ENCODE results near the gene BCL11A.

Gene BCL11A

GRCh38 chr2:60500861-60501260 lies 52.6 kb downstream of the BCL11A start:
- no peak for DNase-seq

GRCh38 chr2:60499651-60500265 lies 53.7 kb downstream of the BCL11A start:
- no peak for DNase-seq

GRCh38 chr2:60498816-60499429 lies 54.5 kb downstream of the BCL11A start:
- DNase-seq: no peak

- no peak for DNase-seq
Measured at GRCh38 chr2:60498127-60498815, 55.2 kb downstream of the BCL11A start.

- DNase-seq: no peak
Measured at GRCh38 chr2:60497500-60497899, 56.0 kb downstream of the BCL11A start.

- DNase-seq: no peak
Measured at GRCh38 chr2:60496956-60497355, 56.5 kb downstream of the BCL11A start.

- no peak for DNase-seq
Measured at GRCh38 chr2:60496475-60496874, 57.0 kb downstream of the BCL11A start.

GRCh38 chr2:60495041-60495625 lies 58.3 kb downstream of the BCL11A start:
- no peak for DNase-seq

- DNase-seq: no peak
Measured at GRCh38 chr2:60493804-60494387, 59.6 kb downstream of the BCL11A start.

GRCh38 chr2:60492548-60492947 lies 60.9 kb downstream of the BCL11A start:
- no peak for DNase-seq

- DNase-seq: no peak
Measured at GRCh38 chr2:60490848-60491247, 62.6 kb downstream of the BCL11A start.

- DNase-seq: no peak
Measured at GRCh38 chr2:60490441-60490840, 63.0 kb downstream of the BCL11A start.

GRCh38 chr2:60489289-60489688 lies 64.2 kb downstream of the BCL11A start:
- DNase-seq: no peak

- no peak for DNase-seq
Measured at GRCh38 chr2:60488291-60488690, 65.2 kb downstream of the BCL11A start.

GRCh38 chr2:60487174-60487573 lies 66.3 kb downstream of the BCL11A start:
- no peak for DNase-seq

GRCh38 chr2:60486551-60486950 lies 66.9 kb downstream of the BCL11A start:
- DNase-seq: no peak

- no peak for DNase-seq
Measured at GRCh38 chr2:60486067-60486466, 67.4 kb downstream of the BCL11A start.

- DNase-seq: no peak
Measured at GRCh38 chr2:60485550-60485949, 67.9 kb downstream of the BCL11A start.

GRCh38 chr2:60485055-60485454 lies 68.4 kb downstream of the BCL11A start:
- DNase-seq: no peak

- no peak for DNase-seq
Measured at GRCh38 chr2:60484133-60484645, 69.3 kb downstream of the BCL11A start.

- no peak for DNase-seq
Measured at GRCh38 chr2:60483401-60483800, 70.1 kb downstream of the BCL11A start.

- no peak for DNase-seq
Measured at GRCh38 chr2:60482222-60482621, 71.2 kb downstream of the BCL11A start.

GRCh38 chr2:60481257-60481656 lies 72.2 kb downstream of the BCL11A start:
- DNase-seq: no peak
